C4-2B (cell line): Measurements from ENCODE around the gene CASKIN1.

ENCODE experiments used
- CTCF ChIP-seq: fragments of 450-650 bp; conservative IDR thresholded peaks from 2 replicates; pipeline ENCODE4 v1.5.1; 2017; ENCODE audit warnings: mild to moderate bottlenecking
- ZFX ChIP-seq: fragments of 450-650 bp; IDR thresholded peaks from 2 replicates; pipeline ENCODE4 v1.6.1; 2017

- no peak for TF ChIP-seq CTCF
- TF ChIP-seq ZFX, result no peak
These were observed 38.4 kb upstream of the CASKIN1 start for GRCh38 chr16:2234813-2235170.
